GM10248 (cell line): Measurements from ENCODE around the gene CELA2B.
"Not testable (repeated sequence)": the region's sequence is repeated elsewhere in the genome, so short reads cannot be mapped to it uniquely, and the experiment has no call there.

ENCODE experiments used
- CTCF ChIA-PET: fragments of 300-600 bp; sonication (Branson Sonifier 250); formaldehyde crosslinking; extraction: SDS; loops from one replicate; lab custom pipeline; 2021; ENCODE audit warnings: antibody characterized with exemption; lab: Yijun Ruan, JAX
- POLR2A ChIA-PET: fragments of 350-650 bp; sonication (Branson Sonifier 250); formaldehyde crosslinking; extraction: SDS; loops from one replicate; lab custom pipeline; 2020; ENCODE audit warnings: antibody characterized with exemption; lab: Yijun Ruan, JAX
- DNase-seq: peaks from one replicate; pipeline ENCODE4 v3.0.0; 2012; ENCODE audit errors: extremely low spot score
- TF ChIP-seq, protein P1 (sequence below): IDR thresholded peaks from 2 replicates; pipeline ENCODE4 v1.5.1; 2012; ENCODE audit warnings: mild to moderate bottlenecking, low read depth; ENCODE audit errors: extremely low read depth, missing control alignments, control extremely low read depth

CELA2B gene

DNA sequence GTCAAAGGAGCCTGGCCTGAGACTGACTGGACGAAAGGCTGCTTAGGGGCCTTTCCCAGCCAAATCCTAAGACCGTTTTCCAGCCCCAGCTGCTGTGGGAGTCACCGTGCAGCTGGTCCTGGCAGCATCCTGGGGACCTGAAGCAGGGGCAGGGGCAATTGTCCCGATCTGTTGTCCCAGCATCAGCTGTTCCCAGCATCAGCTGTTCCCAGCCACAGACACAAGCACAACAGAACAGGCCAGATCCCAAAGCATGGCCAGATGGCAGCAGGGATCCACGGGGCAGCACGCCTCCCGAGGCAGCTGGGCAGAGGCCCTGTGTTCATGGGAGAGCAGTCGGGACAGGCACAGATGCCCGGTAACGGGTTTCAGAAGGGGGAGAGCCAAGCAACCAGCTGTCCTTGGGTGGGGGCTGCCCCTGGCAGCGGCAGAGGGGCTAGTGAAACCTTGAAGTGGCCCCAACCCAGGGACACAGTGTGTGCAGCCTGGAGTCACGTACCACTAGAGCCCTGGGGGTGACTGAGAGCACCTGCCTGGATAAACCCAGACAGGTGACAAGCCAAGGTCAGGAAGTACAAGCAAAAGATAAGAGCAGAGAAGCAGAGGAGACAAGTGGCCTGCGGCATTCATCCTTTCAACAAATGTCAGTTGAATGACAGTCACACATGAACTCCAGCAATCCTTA, 13.3 kb downstream of the CELA2B start:
- DNase-seq = no peak
- TF ChIP-seq, protein P1, sequence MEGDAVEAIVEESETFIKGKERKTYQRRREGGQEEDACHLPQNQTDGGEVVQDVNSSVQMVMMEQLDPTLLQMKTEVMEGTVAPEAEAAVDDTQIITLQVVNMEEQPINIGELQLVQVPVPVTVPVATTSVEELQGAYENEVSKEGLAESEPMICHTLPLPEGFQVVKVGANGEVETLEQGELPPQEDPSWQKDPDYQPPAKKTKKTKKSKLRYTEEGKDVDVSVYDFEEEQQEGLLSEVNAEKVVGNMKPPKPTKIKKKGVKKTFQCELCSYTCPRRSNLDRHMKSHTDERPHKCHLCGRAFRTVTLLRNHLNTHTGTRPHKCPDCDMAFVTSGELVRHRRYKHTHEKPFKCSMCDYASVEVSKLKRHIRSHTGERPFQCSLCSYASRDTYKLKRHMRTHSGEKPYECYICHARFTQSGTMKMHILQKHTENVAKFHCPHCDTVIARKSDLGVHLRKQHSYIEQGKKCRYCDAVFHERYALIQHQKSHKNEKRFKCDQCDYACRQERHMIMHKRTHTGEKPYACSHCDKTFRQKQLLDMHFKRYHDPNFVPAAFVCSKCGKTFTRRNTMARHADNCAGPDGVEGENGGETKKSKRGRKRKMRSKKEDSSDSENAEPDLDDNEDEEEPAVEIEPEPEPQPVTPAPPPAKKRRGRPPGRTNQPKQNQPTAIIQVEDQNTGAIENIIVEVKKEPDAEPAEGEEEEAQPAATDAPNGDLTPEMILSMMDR = no peak
- ChIA-PET CTCF (no interaction called here), POLR2A (no interaction called here)

DNA sequence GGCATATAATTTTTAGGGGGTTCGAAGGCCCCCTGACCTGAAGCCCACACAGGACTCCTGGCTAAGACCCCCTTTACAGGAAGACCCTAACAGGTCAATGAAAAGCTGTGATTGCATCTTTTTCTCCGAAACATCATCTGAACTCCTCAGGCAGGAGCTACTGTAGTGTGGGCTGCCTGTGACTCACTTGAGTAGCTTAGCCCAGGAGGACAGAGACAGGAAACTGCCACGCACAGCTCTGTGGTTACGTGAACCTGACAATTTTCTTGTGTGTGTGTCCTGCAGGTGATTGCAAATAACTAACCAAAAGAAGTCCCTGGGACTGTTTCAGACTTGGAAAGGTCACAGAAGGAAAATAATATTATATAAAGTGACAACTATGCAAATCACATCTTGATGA, 15.1 kb downstream of the CELA2B start:
- POLR2A ChIA-PET, DNase-seq: not testable (repeated sequence)
- CTCF ChIA-PET = interaction anchor here (1.2 kb wide), 1 partner anchor 10 kb away, joined by 3 read pairs; no protein-coding TSS in a partner anchor

DNA sequence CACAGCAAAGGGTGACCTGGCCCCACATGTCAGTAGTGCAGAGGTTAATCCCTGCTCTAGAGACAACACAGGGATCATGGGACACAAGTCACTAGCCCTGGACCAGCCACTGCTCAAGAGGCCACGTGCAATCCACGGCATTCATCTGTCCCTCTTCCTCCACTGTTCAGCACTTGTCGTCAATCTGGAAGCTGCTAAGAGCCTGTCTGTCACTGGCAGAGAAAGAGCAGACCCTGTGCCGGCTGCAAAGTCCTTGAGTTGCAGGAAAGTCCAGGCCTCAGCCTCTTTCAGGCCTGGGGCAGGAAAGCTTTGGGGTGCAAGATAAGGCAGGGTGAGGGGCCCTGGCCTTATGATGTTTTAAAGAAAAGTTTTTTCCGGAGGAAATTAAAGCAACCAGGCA, 16.7 kb downstream of the CELA2B start:
- no peak for DNase-seq
- POLR2A ChIA-PET = interaction anchor here (0.5 kb wide), 1 partner anchor 300 kb away, joined by 3 read pairs; no protein-coding TSS in a partner anchor
- TF ChIP-seq, protein P1 = no peak
- CTCF ChIA-PET = interaction anchor here (1.4 kb wide), 1 partner anchor 169 kb away, joined by 4 read pairs; no protein-coding TSS in a partner anchor

DNA sequence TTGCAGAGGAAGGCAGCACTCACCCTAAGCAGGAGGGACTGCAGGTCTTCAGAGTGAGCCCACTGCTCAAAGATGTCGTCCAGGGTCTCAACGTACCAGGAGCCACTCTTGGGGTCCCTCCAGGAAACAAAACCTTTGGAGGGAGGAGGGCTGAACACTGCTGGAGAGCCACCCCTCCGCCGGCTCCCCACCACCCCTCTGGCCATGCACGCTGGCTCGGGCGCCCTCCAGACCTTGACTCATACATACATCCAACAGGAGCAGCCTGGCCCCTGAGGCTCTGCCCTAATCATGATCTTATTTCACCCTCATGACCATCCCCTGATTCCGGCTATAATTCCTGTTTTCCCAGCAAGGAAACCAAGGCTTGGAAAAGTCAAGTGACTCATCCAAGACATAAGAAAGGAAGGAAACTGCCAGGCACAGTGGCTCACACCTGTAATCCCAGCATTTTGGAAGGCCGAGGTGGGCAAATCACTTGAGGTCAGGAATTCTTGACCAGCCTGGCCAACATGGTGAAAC, 18.0 kb downstream of the CELA2B start:
- DNase-seq = no peak

DNA sequence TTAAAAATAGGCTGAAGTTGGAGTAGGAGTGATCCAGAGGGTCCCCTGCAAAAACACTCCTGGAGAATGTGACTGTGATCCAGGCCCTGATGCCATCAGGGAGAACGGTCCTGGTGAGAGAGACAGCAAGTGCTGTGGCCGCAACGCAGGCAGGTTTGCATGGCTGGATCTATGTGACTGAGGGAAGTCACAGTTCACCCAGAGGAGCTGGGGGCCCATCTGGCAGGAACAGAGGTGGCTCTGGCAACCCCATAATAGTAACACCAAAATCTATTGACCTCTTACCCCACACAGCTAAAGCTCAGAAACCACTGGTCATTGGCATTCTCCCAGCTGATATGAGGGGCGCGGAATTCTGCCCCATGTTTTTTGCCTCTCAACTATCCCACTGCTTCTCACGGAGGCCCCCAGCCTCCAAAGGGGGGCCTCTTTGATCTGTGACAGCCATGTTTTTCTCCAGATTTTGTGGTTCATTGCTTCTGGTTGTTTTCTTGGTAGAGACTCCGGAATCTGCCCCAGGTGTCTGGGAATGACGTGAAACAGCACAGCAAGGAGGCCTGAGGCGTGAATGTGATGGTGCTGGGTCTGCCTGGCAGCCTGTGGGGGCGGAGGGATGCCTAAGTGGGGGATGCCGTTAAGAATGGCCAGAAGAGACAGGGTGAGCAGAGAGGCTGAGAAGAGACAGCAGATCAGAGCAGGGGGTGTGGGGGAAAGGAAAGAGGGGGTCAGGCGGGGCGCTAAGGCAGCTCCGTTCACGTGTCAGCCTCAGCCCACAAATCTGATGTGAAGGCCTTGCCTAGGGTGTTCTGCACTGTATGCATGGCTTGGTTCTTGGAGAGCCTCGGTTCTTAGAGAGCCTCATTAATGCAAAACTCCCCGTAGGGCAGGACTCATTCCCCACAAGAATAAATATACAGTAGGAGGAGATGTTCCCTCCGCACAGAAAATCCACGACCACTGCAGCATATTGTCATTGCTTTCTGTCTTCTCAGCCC, 24.6 kb downstream of the CELA2B start:
- TF ChIP-seq, protein P1 = no peak
- POLR2A ChIA-PET = no interaction called here
- no peak for DNase-seq
- CTCF ChIA-PET = interaction anchor here (0.9 to 1.6 kb wide), 8 partner anchors 8 to 177 kb away, joined by 3 to 7 read pairs (median 3); no protein-coding TSS in a partner anchor

More for the DNA sequence above, 18.0 kb downstream of the CELA2B start:
- ChIA-PET POLR2A (no interaction called here), CTCF (no interaction called here)
- TF ChIP-seq, protein P1 = no peak

DNA sequence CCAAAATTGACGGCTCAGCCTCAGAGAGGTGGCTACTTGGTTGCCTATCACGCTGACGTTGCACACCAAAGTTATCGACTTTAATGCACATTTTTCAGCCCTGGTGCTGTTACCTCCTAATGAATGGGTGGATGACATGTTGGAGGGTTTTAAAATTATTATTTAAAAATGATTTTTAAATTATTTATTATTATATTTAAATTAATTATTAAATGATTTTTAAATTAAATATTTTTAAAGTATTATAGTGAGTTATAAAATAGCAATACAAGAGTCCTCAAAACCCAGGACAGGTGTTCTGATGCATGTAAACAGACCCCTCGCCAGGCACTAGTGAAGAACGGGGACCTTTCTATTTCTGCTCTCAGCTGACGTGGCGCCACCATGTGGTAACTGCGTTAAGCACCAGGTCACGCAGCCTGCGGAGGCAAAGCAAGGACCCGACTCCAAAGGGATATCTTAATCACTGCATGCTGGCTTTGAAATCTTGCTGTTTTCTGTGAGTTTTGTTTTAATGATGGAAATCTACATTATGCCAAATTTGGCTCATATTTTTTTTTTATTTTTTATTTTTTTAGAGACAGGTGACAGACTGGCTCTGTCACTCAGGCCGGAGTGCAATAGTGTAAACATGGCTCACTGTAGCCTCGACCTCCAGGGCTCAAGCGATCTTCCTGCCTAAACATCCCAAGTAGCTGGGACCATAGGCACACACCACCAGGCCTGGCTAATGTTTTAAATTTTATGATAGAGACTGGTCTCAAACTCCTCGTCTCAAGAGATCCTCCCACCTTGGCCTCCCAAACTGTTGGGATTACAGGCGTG, 25.5 kb downstream of the CELA2B start:
- DNase-seq = peak; percentile 77
- POLR2A ChIA-PET = no interaction called here
- TF ChIP-seq, protein P1 = peak; percentile 82
- CTCF ChIA-PET = interaction anchor here (1.2 to 1.6 kb wide), 3 partner anchors 10 to 54 kb away, joined by 3 to 7 read pairs (median 3); no protein-coding TSS in a partner anchor
